22Rv1 (cell line): Measurements from ENCODE around the gene BDH1.

Experiments
- CTCF ChIP-seq: fragments of 450-650 bp; IDR thresholded peaks from 2 replicates; pipeline ENCODE4 v1.5.1; 2017; ENCODE audit warnings: mild to moderate bottlenecking
- ZFX ChIP-seq: fragments of 450-650 bp; IDR thresholded peaks from 2 replicates; pipeline ENCODE4 v1.6.1; 2017; ENCODE audit warnings: antibody characterized with exemption, borderline replicate concordance

- TF ChIP-seq CTCF = no peak
- no peak for TF ChIP-seq ZFX
Measured at GRCh38 chr3:197552198-197552597, 3.6 kb downstream of the BDH1 start.
